Activated T-helper 1 cell treated with anti-CD3 and anti-CD28 coated beads, Interleukin-2, amount 50 U/mL, for 16 hours (primary cell): ENCODE results near the gene CDC20.
"Not testable (repeated sequence)": the region's sequence is repeated elsewhere in the genome, so short reads cannot be mapped to it uniquely, and the experiment has no call there.

Experiments used
- DNase-seq, 2 donors: peaks; one replicate each; pipeline ENCODE4 v3.0.0-alpha.2; 2020; ENCODE audit warnings: low read depth in 1 of 2, low spot score in 1 of 2

The CDC20 gene

DNA sequence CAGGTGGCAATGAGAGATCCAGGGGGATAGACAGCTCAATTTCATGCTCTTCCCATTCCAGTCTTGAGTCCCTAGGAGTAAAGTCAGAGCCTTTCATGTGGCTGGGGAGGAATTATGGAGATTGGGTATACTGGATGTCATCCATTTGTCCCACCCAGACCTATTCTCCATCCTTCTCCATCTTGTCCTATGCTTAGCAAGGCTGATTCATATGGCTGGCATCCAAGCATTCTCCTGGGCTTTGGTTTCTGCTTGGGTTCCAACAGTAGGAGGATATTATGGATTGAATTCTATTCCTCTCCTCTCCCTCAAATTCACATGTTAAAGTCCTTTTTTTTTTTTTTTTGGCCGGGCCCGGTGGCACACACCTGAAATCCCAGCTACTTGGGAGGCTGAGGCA lies 3.8 kb upstream of the CDC20 start:
- no peak for DNase-seq

DNA sequence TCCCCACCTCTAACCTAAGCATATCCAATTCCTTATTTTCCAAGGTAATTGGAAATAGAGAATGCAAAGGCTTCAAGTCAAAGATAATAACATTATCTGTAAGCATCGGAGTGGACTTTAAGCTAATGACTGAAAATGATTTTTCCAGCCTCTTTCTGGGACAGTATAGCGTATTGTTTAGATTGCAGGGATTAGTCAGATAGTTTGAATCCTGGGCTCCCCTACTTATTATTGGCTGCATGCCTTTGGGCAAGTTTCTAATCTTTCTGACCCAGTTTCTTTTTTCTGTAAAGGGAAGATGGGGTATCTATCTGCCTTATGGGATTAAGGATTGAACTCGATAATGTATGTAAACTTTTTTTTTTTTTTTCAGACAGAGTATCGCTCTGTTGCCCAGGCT lies 1.5 kb upstream of the CDC20 start:
- DNase-seq, result no peak

DNA sequence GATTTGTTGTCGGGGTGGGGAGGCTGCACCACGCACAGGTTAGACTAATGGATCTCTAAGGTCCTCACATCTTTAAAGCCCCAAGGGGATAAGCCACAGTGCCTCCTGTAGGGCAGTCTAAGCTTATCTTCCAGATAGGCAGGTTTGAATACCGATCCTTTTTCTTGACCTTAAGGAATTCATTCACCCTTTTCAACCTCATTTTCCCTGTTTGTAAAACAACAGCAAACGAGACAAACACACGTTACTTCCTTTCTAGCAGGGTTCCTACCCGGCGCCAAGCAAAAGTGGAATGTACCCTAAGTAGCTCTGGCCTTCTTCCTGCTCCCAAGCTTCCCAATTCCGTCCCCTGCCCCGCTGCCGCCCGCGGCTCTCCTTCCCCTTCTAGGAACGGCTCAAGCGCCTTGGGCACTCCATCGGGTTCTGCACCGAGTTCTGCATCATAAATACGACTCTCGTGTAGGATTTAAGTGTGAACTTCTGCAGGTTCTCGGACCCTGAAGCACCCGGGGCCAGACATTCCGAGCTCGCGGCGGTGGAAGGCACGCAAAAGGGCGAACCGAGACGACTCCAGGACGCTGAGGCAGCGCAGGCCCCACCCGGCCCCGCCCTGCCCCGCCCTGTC lies 548 bp upstream of the CDC20 start:
- no peak for DNase-seq

DNA sequence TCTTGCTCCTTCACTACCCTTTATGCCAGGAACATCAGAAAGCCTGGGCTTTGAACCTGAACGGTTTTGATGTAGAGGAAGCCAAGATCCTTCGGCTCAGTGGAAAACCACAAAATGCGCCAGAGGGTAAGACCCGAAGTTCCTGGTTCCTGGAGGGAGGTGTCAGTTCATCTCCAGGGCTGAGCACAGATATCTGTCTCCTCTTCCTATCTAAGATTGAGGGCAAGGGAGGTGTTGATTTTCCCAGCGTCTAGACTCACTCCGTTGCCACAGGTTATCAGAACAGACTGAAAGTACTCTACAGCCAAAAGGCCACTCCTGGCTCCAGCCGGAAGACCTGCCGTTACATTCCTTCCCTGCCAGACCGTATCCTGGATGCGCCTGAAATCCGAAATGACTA lies 915 bp downstream of the CDC20 start:
- no peak for DNase-seq

DNA sequence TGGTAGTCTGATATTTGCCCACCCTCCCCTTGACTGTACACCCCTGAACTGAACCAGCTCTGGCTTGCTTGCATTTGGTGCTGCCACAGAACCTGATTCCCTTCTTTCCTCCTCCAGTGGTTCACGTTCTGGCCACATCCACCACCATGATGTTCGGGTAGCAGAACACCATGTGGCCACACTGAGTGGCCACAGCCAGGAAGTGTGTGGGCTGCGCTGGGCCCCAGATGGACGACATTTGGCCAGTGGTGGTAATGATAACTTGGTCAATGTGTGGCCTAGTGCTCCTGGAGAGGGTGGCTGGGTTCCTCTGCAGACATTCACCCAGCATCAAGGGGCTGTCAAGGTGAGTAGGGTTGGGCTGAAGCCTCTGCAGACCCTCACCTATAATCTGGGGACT lies 1.8 kb downstream of the CDC20 start:
- no peak for DNase-seq

DNA sequence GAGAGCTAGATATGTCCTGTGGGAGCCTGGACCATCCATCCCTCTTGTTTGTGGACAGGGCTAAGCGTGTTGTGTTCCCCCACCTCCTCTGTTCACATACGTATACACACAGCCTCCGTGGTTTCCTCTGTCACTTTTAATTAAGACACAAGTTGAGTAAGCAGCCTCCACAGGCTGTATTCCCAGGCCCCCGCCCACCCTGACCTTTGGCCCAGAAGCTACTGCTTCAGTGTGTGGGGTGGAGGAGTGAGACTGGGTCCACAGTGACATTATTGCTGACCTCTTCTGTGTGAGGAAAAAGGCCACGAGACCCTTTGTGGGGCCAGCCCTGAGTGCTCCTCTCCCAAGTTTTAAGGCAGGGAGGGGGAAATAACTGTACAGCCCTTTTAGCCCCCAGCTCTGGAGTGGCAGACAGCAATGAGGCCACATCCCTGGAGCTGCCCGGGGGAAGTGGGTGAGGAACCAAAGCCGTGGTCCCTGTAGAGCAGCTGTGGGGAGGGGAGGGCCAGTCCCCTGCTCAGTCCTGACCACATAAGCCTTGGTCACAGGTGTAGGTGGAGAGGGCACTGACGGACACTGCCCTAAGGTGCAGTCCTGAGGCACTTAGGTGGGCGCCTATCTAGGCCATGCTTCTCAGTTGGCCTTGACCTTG lies 4.6 kb downstream of the CDC20 start:
- DNase-seq, result no peak

DNA sequence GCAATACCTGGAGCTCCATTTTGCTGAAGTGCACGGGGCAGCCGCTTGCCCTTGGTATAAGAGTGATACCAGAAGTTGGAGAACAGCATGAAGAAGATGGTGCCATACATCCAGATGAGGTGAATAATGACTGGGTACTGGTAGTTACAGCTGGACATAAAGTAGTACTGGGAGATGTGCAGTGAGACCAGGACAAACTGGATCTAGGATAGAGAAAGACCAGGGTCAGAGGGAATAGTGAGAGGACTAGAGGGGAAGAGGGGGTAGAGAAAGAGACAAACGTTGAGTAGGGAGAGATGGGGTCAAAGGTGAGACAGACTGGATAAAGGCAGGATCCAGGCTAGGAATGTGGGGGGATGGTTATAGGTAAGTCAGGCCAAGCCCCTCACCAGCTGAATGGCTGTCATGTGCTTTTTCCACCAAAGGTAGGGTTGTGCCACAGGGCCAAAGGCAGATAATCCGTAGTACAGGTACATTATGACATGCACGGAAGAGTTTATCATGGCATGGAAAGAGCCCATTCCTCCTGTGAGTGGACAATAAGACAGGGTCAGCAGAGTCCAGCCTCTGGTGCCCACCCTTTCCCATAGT lies 5.2 kb downstream of the CDC20 start:
- DNase-seq, result no peak

DNA sequence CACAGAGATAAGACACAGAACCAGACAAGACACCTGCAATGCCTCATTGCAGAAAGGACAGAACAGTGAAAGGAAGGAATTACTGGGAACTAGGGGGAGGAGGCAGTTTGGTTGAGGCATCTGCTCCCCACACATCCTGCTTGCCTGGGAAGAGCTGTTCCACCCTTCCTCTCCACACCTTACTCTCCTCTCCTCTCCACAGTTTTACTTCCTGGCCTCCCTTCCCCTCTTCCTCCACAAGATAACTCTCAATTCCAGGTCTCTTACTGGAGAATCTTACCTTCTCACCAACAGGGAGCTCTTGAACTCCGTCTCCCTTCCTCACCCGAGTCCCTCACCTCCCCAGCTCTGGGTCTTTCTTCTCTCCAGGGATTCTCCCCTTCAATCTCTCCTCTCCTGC lies 6.9 kb downstream of the CDC20 start:
- no peak for DNase-seq

DNA sequence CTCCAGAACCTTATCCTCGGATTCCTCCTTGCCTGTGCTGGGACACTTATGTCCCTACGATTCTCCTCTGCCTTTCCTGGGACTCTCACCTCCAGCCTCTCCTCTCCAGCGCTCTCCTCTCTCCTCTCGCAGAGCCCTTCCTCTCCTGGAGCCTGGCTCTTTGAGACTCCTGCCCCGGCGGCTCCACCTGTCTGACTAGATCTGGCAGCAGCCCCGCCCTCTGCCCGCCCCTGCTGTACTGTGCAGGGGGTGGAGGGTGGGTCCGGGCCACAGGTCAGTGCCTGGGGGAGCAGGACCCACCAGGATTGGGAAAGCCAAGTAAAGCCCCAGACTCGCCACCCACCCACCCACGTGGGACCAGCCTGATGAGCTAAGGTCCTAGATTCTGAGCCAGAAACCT lies 7.4 kb downstream of the CDC20 start:
- DNase-seq, result no peak

DNA sequence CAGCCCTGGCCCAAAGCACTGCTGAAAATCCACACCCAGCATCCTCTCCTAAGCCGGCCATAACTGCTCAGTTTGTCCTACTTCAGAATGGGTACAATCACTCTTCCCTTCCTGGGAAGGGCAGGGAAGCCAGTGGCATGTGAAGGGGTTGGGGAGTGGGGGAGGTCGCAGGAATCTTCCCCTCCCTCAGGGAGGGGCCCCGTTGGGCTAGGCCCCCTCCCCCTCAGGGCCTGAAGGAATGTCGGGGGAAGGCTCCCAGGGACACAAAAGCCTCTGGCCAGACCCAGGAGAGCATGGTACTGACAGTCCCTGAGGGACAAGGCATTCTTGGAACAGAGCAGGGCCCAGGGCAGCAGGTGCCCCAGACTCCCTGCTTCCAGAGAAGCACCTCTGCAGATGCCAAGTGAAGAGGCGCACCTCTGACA lies 7.8 kb downstream of the CDC20 start:
- DNase-seq, result no peak

DNA sequence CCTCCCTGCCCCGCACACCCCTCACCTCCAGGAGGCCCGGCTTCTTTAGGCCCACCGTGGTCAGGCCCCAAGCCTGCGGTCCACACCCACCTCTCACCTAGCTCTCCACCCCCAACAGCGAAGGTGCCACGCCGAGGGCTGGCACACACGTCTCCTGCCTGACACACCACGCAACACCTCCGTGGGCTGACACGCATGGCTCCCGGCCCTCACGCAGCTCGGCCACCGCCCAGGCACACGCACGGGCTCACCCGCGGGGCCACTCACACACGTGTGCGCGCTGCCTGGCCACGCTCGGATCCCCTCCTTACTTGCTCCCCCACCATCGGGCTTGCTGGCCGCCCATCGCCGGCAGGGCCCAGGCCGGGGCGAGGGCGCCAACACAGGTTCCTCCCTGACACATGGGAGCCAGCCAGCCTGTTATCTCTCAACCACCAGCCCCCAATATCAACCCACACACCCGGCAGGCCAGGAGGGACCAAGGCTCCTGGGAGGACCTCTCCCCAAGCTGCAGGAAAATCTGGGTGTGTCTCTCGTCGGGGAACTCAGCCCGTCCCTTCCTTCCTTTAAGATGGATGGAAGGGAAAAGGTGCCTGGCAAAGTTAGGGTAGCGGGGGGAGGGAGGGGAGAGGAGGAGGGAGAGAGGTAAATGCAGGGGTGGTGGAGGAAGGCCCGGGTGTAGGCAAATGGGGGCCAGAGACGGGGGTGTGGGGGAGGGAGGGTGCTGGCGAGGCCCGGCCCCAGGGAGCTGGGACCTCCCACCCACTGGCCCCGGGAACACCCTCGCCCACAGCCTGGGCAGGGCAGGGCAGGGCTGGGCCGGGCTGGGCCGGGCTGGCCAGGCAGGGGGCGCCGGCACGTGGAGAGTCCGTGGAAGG lies 8.5 kb downstream of the CDC20 start:
- DNase-seq, result no peak

DNA sequence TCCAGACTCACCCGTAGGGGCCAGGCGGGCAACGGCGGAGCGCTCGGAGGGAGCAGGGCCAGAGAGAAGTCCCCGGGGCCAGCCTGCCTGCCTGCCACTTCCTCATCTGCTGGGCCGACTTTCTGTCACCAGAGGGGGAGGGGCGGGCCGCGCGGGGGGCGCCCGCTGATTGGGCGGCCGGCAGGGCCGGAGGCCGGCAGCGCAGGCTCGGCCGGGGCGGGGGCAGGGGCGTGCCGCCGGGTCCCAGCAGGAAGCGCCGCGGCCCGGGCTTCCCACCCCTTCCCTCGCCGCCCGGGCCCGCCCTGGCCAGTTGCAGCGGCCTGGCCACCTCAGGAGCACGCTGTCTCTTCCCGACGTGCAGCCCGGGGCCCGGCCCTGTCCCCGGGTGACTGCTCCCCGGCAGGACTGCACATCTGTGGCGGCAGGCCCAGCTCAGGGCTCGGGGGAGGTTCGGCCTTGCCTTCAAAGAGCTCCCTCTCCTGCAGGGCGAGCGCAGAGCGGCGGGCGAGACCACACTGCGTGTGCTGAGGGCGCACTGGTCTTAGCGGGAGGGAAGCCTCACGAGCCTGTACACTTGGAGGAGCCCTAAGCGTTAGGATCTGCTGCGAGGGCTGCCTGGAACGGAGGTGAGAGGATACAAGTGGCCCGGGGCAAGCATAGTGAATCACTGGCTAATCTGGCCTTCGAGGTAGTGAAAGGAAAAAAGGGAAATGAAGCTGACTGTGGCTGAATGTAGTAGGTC lies 9.3 kb downstream of the CDC20 start, which contains the start of gene ELOVL1:
TSS of gene ELOVL1 (minus strand) at position 108 of the 742 bp plus-strand sequence. CDS start 2,402 bp downstream, outside the sequence.
- DNase-seq, result peak; percentile 68 to 79

DNA sequence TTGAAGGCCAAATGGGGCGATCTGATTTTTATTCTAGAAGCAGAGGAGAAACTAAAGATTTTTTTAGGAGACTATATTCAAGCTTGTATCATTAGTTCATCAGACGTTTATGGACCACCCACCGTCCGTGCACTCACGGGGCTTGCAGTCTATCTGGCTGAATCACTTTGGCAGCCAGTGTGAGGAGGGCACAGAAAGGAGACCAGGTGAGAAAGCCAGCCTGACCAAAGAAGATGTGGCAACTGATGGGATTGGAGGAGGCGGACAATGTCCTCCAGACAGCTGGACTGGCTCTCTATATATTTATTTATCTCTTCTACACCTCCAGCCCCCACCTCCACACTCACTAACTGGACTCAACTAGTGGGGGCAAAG lies 9.9 kb downstream of the CDC20 start:
- DNase-seq, result no peak

DNA sequence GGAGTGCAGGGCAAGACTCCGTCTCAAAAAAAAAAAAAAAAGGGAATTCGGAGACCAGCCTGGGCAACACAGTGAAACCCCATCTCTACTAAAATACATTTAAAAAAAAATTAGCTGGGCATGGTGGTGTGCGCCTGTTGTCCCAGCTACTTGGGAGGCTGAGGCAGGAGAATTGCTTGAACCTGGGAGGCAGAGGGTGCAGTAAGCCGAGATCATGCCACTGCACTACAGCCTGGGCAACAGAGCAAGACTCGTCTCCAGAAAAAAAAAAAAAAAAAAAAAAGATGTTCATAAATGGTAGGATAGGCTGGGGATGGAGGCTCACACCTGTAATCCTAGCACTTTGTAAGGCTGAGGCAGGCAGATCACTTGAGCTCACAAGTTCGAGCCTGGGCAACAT lies 11.0 kb downstream of the CDC20 start:
- not testable (repeated sequence) for DNase-seq

DNA sequence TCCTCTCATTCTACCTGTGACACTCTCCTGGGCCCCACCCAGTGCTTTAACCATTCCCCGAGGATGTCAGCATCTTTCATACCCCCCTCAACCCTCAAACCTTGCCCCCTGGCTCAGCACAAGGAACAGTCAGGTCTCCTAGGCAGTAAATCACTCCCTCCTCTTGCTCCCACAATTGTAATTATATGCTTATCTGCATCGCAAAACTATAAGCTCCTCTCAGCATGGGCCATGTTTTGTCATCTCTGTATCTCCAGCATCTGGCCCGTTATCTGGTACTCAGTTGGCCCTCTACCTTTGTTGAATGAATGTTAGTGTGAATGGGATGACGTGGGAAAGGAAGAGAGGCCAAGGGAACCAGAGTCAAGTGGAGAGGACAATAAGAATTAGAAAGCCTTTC lies 11.8 kb downstream of the CDC20 start:
- no peak for DNase-seq

DNA sequence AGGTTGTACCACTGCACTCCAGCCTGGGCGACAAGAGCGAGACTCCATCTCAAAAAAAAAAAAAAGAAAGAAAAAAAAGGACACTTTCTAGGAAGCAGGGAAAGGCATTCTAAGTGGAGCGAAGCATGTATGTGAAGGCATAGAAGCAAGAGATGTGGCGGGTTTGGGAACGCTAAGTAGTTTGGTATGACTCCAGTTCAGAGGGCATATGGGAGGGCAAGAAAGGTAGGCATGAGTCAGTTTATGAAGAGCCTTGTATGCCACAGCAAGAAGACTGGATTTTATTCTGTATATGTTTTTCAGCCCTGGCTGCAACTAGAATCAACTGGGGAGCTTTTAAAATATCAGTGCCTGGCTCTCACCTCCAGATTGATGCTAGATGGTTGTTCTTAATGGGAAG lies 13.4 kb downstream of the CDC20 start:
- DNase-seq, result no peak

DNA sequence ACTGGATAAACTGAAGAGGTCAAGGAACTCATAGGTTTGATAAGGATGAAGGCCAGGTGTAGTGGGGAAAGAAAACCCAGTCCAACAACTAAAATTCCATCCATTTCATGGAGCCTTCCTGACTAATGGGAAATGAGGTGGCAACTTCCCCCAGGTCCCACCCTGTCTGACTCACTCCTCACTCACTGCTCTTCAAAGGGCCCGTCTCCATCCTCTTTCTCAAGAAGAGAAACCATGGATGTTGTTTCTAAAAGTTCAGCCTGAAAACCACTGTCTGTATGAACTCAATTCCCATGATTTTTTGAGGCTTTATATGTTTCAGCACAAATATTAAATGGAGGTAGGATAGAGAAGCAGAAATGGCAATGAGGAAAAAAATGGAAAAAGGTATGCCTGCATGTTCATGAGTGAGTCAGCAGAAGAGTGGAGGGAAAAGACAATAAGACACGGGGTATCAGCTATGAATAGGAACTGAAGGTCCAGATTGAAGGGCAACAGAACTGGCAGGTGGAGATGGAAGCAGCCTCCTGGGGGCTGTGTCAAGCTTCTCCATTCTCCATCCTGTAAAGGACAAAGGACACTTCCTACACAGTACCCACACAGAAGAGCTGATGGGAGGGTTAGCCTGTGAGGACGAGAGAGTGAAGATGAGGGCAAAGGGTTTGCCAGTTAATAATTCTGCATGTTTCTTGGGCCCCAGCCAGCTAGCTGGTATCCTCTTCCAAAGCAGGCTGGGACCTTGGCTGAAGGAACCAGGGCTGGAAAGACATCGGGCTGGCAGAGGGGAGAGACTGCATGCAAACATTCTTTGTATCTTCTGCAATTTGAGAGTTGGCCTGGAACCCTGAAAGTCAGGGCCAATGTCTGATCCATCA lies 14.5 kb downstream of the CDC20 start:
- DNase-seq, result no peak

DNA sequence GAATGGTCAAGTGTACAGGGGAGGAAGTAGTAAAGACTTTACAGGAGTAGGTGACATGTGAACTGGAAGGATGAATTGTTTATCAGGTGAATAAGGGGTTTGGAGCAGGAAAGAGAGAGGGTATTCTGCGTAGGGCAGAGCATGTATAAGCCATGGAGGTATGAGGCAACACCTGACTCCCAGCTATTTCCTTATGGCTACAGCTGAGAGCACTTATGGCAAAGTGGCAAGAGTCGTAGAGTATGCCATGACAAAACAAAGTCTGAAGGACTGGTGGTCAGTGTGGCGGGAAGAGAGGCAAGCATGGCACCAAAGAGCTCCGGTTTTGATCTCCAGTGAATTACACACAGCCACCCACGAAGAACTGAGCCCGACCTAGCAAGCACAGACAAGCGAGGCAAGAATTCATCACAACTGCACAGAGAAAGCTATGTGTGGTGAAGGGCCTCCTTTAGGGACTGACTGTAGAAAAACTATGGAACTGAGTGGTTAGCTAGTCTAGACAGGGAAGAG lies 18.0 kb downstream of the CDC20 start:
- no peak for DNase-seq

DNA sequence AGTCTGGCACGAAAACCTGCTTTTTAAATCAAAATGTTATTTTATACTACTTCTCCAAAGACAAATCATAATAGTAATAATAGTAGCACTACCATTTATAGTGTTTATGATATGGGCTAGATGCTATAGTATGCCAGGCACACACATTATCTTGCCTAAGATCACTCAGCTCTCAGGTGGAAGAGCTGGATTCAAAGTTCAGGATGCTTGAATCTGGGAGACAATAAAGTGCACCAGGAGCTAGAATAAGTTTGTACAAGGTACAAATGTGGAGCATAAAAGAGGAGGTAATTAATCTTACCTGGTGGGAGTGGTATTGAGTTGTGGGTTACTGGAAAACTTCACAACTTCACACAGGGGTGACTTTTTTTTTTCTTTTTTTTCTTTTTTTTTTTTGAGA lies 19.1 kb downstream of the CDC20 start:
- no peak for DNase-seq

DNA sequence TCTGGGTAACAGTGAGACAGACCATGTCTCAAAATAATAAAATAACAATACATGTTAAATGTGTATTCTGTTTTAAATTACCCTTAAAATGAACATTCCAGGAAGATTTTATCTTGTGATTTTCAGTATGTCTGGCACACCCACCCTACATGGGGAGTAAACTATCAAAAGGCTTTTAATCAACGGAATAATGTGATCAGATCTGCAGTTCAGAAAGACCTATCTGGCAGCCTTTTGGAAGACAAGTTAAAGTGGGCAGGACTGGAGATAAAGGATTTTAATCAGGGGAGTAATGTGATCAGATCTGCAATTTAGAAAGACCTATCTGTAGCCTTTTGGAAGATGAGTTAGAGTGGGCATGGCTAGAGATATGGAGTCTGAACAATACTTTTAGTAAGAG lies 20.7 kb downstream of the CDC20 start:
- DNase-seq, result no peak
